Activated CD4-positive, alpha-beta T cell treated with anti-CD3 and anti-CD28 coated beads, Interleukin-2, amount 10 ng/mL, durations not matched to agents 7 days and 5 days (primary cell): Measurements from ENCODE around the gene RABGAP1. TPM values are rescaled to one million over a fixed set of nuclear protein-coding genes. Genes with fewer than 3 reads are reported as not detected.

ENCODE experiments used
- CTCF ChIA-PET: fragments of 350-600 bp; sonication (Branson Sonifier 250); formaldehyde crosslinking; loops from one replicate; lab custom pipeline; 2021; ENCODE audit warnings: antibody characterized with exemption; lab: Charles Lee
- POLR2A ChIA-PET: fragments of 350-600 bp; sonication (Branson Sonifier 250); formaldehyde crosslinking; loops from one replicate; lab custom pipeline; 2021; ENCODE audit warnings: antibody characterized with exemption; lab: Charles Lee
- DNase-seq: peaks from one replicate; pipeline ENCODE4 v3.0.0-alpha.2; 2020
- H3K27ac Mint-ChIP-seq: one replicate; pipeline ENCODE4 v1.8.0; 2021; ENCODE audit warnings: mild to moderate bottlenecking, moderate library complexity, mixed read lengths
- H3K27me3 Mint-ChIP-seq: one replicate; pipeline ENCODE4 v1.8.0; 2021; ENCODE audit warnings: mixed read lengths
- H3K36me3 Mint-ChIP-seq: one replicate; pipeline ENCODE4 v1.8.0; 2021; ENCODE audit warnings: low read depth, mixed read lengths
- H3K4me1 Mint-ChIP-seq: one replicate; pipeline ENCODE4 v1.8.0; 2021; ENCODE audit warnings: mixed read lengths
- H3K4me3 Mint-ChIP-seq: one replicate; pipeline ENCODE4 v1.8.0; 2021; ENCODE audit warnings: mild to moderate bottlenecking, moderate library complexity, mixed read lengths
- H3K9me3 Mint-ChIP-seq: one replicate; pipeline ENCODE4 v1.8.0; 2021; ENCODE audit warnings: mixed read lengths
- total RNA-seq, 2 experiments: library from RNA; stranded (reverse); gene quantifications; one replicate each; pipeline ENCODE4 v1.2.3, GENCODE V29; 2021

Gene RABGAP1
- total RNA-seq, 2 experiments from 2014 or later = 28.4 to 32.9 TPM

- no peaks in the 10 kb centered on the region for H3K9me3 Mint-ChIP-seq
- DNase-seq = no peak
- CTCF ChIA-PET = interaction anchor here (1.7 kb wide), 1 partner anchor 10 kb away, joined by 3 read pairs; no protein-coding TSS in a partner anchor
- H3K36me3 Mint-ChIP-seq = peaks cover 15% of the 10 kb centered on the region
- POLR2A ChIA-PET = no interaction called here
- H3K27ac Mint-ChIP-seq = no peak overlapping the region
- H3K4me3 Mint-ChIP-seq = no peak overlapping the region
- no peaks in the 10 kb centered on the region for H3K27me3 Mint-ChIP-seq
- H3K4me1 Mint-ChIP-seq = peaks cover 5% of the 10 kb centered on the region
Observed at GRCh38 chr9:123028136-123028535, 87.3 kb downstream of the RABGAP1 start.

- H3K36me3 Mint-ChIP-seq = peaks cover 13% of the 10 kb centered on the region
- peaks cover 8% of the 10 kb centered on the region for H3K4me1 Mint-ChIP-seq
- H3K27ac Mint-ChIP-seq = no peak overlapping the region
- ChIA-PET CTCF (interaction anchor here (0.9 kb wide), 1 partner anchor 321 kb away, joined by 3 read pairs; no protein-coding TSS in a partner anchor), POLR2A (no interaction called here)
- no peak overlapping the region for H3K4me3 Mint-ChIP-seq
- DNase-seq = no peak
- H3K27me3 Mint-ChIP-seq = no peaks in the 10 kb centered on the region
- no peaks in the 10 kb centered on the region for H3K9me3 Mint-ChIP-seq
Observed at GRCh38 chr9:123028973-123029372, 88.2 kb downstream of the RABGAP1 start.

- POLR2A ChIA-PET = no interaction called here
Observed at GRCh38 chr9:123031963-123032362, 91.1 kb downstream of the RABGAP1 start.

GRCh38 chr9:123033352-123033751 lies 92.5 kb downstream of the RABGAP1 start, which contains the start of gene GPR21:
Gene GPR21, plus strand, starts transcription at chr9:123033667. Its CDS starts 900 bp downstream, at chr9:123034567.
- H3K9me3 Mint-ChIP-seq = no peaks in the 10 kb centered on the region
- no peaks in the 10 kb centered on the region for H3K27me3 Mint-ChIP-seq
- peaks cover 15% of the 10 kb centered on the region for H3K36me3 Mint-ChIP-seq
- peaks cover 4% of the 10 kb centered on the region for H3K4me1 Mint-ChIP-seq
- H3K4me3 Mint-ChIP-seq = peak within 1 kb of the TSS; percentile 11
- DNase-seq = no peak
- no peak within 1 kb of the TSS for H3K27ac Mint-ChIP-seq
- ChIA-PET CTCF (interaction anchor here (0.6 kb wide), 1 partner anchor 22 kb away, joined by 3 read pairs; no protein-coding TSS in a partner anchor), POLR2A (no interaction called here)

More at GRCh38 chr9:123031963-123032362, 91.1 kb downstream of the RABGAP1 start:
- DNase-seq = no peak
- H3K27ac Mint-ChIP-seq = no peak overlapping the region
- peaks cover 10% of the 10 kb centered on the region for H3K4me1 Mint-ChIP-seq
- H3K9me3 Mint-ChIP-seq = no peaks in the 10 kb centered on the region
- CTCF ChIA-PET = no interaction called here
- peaks cover 18% of the 10 kb centered on the region for H3K36me3 Mint-ChIP-seq
- no peaks in the 10 kb centered on the region for H3K27me3 Mint-ChIP-seq
- no peak overlapping the region for H3K4me3 Mint-ChIP-seq

GRCh38 chr9:123033864-123034601 lies 93.2 kb downstream of the RABGAP1 start:
- Mint-ChIP-seq H3K9me3 (no peaks in the 10 kb centered on the region), H3K4me3 (peak overlapping the region; percentile 11), H3K4me1 (peaks cover 4% of the 10 kb centered on the region), H3K36me3 (peaks cover 13% of the 10 kb centered on the region), H3K27ac (no peak overlapping the region), H3K27me3 (no peaks in the 10 kb centered on the region)
- POLR2A ChIA-PET = no interaction called here
- CTCF ChIA-PET = interaction anchor here (0.9 kb wide), 1 partner anchor 43 kb away, joined by 3 read pairs; no protein-coding TSS in a partner anchor
- peak; percentile 20 for DNase-seq

- ChIA-PET POLR2A (no interaction called here), CTCF (interaction anchor here (0.8 kb wide), 1 partner anchor 13 kb away, joined by 3 read pairs; no protein-coding TSS in a partner anchor)
- no peaks in the 10 kb centered on the region for H3K27me3 Mint-ChIP-seq
- H3K27ac Mint-ChIP-seq = no peak overlapping the region
- H3K4me3 Mint-ChIP-seq = no peak overlapping the region
- no peaks in the 10 kb centered on the region for H3K9me3 Mint-ChIP-seq
- peaks cover 4% of the 10 kb centered on the region for H3K4me1 Mint-ChIP-seq
- DNase-seq = no peak
- peaks cover 13% of the 10 kb centered on the region for H3K36me3 Mint-ChIP-seq
Observed at GRCh38 chr9:123034881-123035510, 94.2 kb downstream of the RABGAP1 start.

DNA sequence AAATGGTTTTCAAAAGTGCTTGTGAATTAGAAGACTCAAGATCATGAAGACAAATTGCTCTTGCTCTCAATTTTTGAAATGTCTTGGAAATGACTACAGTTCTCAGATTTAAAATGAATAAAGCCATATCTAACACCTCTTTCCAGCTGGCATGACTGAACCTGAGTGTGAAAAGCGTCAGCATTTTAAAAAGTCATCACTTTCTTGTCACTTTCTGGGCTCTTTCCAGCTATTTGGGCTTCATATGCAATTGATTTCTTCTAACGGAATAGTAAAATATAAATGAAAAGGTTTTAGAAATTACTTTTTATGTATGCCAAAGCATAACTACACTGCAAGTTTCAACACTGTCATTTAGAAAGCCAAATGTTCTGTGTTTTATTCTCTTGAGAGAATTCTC lies 95.0 kb downstream of the RABGAP1 start:
- Mint-ChIP-seq H3K9me3 (no peaks in the 10 kb centered on the region), H3K4me1 (peaks cover 4% of the 10 kb centered on the region), H3K4me3 (no peak overlapping the region), H3K27me3 (no peaks in the 10 kb centered on the region), H3K36me3 (peaks cover 13% of the 10 kb centered on the region), H3K27ac (no peak overlapping the region)
- POLR2A ChIA-PET = no interaction called here
- CTCF ChIA-PET = interaction anchor here (0.8 kb wide), 1 partner anchor 12 kb away, joined by 3 read pairs; no protein-coding TSS in a partner anchor
- no peak for DNase-seq

- Mint-ChIP-seq H3K36me3 (peaks cover 13% of the 10 kb centered on the region), H3K4me1 (peaks cover 4% of the 10 kb centered on the region), H3K27ac (no peak overlapping the region), H3K27me3 (no peaks in the 10 kb centered on the region), H3K9me3 (no peaks in the 10 kb centered on the region), H3K4me3 (no peak overlapping the region)
- CTCF ChIA-PET = interaction anchor here (2.0 kb wide), 1 partner anchor 14 kb away, joined by 4 read pairs; no protein-coding TSS in a partner anchor
- DNase-seq = no peak
- POLR2A ChIA-PET = no interaction called here
Observed at GRCh38 chr9:123036893-123037545, 96.2 kb downstream of the RABGAP1 start.

DNA sequence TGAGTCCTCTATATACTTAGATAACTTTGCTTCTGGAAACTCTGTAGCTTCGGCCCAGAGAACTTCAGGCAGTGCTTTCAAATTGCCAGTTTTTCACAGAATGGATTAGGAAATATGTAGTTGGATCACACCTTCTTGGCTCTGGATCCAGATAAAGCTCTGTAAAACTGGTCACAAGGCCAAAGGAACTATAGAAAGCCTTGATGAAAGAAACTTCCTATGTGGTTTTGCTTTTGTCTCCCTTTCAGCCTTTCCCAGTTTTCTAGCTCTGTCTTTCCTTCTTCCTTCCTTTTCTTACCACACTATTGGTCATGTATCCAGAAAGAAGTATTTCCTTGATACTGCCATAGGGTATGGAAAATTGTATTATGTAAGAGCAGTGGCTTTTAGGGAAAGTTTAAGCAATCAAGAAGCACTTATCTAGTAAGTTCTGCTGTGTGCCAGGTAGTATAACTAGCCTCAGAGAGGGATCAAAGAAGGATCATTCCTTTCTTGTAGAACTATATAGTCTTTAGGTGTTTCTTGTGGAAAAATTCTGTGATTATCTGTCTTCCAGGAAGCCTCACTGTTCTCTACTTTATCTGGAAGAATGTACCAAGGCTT lies 98.9 kb downstream of the RABGAP1 start:
- Mint-ChIP-seq H3K36me3 (peaks cover 16% of the 10 kb centered on the region), H3K9me3 (peaks cover 6% of the 10 kb centered on the region)

GRCh38 chr9:123040801-123041200 lies 100.0 kb downstream of the RABGAP1 start:
- POLR2A ChIA-PET = no interaction called here

More for the DNA sequence above, 98.9 kb downstream of the RABGAP1 start:
- ChIA-PET POLR2A (no interaction called here), CTCF (no interaction called here)
- Mint-ChIP-seq H3K27ac (no peak overlapping the region), H3K27me3 (no peaks in the 10 kb centered on the region), H3K4me1 (no peaks in the 10 kb centered on the region), H3K4me3 (no peak overlapping the region)
- DNase-seq = no peak

GRCh38 chr9:123041489-123041888 lies 100.7 kb downstream of the RABGAP1 start:
- H3K36me3 Mint-ChIP-seq = peaks cover 10% of the 10 kb centered on the region
- no peak for DNase-seq
- no peaks in the 10 kb centered on the region for H3K27me3 Mint-ChIP-seq
- H3K4me3 Mint-ChIP-seq = no peak overlapping the region
- no peak overlapping the region for H3K27ac Mint-ChIP-seq
- H3K4me1 Mint-ChIP-seq = no peaks in the 10 kb centered on the region
- CTCF ChIA-PET = interaction anchor here (0.7 kb wide), 1 partner anchor 176 kb away, joined by 3 read pairs; no protein-coding TSS in a partner anchor
- POLR2A ChIA-PET = no interaction called here
- H3K9me3 Mint-ChIP-seq = peaks cover 6% of the 10 kb centered on the region

More at GRCh38 chr9:123040801-123041200, 100.0 kb downstream of the RABGAP1 start:
- no peak overlapping the region for H3K27ac Mint-ChIP-seq
- H3K9me3 Mint-ChIP-seq = peaks cover 6% of the 10 kb centered on the region
- no peak overlapping the region for H3K4me3 Mint-ChIP-seq
- CTCF ChIA-PET = no interaction called here
- H3K4me1 Mint-ChIP-seq = no peaks in the 10 kb centered on the region
- DNase-seq = no peak
- H3K36me3 Mint-ChIP-seq = peaks cover 10% of the 10 kb centered on the region
- H3K27me3 Mint-ChIP-seq = no peaks in the 10 kb centered on the region
